SK-N-SH treated with all-trans-retinoic acid at 6 μM for 48 hours (cell line): ENCODE results near the gene SPRY1.

Source experiments
- GLIS3 ChIP-seq: fragments of 250-450 bp; sonication (Bioruptor Pico); IDR thresholded peaks from 2 replicates; pipeline ENCODE4 v1.5.0; 2020; ENCODE audit warnings: mild to moderate bottlenecking, moderate library complexity
- ZFP3 ChIP-seq: fragments of 250-450 bp; sonication (Bioruptor Pico); IDR thresholded peaks from 2 replicates; pipeline ENCODE4 v1.5.0; 2020; ENCODE audit warnings: mild to moderate bottlenecking, moderate library complexity
- TF ChIP-seq, protein P1 (sequence below): fragments of 250-450 bp; sonication (Bioruptor Pico); IDR thresholded peaks from 2 replicates; pipeline ENCODE4 v1.8.0; 2020; ENCODE audit warnings: mild to moderate bottlenecking, moderate library complexity, borderline replicate concordance

DNA sequence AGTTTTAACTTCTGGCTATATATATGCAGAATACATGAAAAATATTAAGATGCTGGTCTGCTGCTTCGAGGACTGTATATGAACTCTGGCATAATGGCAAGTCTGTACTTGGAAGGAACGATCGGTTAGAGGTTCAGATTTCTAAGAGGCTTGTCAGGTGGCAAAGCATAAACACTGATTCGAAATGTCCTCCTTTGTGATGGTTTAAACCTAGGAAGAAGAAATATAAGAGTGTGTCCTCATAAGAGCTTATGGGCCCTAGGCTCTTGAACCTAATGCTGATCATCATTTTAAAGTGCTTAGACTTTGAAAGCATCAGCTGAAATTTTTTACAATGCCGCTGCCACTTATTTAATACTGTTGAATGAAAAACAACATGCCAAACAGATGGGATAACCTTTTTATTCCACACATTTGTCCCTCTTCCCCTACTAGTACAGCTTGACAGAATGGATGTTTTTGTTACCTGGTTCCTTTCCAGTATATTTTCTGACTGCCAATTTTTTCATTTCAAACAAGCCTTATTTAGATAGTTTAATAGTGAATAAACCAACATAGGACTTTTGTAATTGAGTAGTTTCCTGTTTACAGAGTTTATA is 8.8 kb downstream of the SPRY1 start:
- TF ChIP-seq GLIS3 (CRISPR knock-in tag) (0 out of 2 replicates have a peak, but pooled peaks have one; percentile 12), ZFP3 (CRISPR knock-in tag) (no peak)
- TF ChIP-seq, protein P1, sequence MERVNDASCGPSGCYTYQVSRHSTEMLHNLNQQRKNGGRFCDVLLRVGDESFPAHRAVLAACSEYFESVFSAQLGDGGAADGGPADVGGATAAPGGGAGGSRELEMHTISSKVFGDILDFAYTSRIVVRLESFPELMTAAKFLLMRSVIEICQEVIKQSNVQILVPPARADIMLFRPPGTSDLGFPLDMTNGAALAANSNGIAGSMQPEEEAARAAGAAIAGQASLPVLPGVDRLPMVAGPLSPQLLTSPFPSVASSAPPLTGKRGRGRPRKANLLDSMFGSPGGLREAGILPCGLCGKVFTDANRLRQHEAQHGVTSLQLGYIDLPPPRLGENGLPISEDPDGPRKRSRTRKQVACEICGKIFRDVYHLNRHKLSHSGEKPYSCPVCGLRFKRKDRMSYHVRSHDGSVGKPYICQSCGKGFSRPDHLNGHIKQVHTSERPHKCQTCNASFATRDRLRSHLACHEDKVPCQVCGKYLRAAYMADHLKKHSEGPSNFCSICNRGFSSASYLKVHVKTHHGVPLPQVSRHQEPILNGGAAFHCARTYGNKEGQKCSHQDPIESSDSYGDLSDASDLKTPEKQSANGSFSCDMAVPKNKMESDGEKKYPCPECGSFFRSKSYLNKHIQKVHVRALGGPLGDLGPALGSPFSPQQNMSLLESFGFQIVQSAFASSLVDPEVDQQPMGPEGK (CRISPR knock-in tag): no peak
